D341Med (cell line): Measurements from ENCODE around the gene PRSS2.

Source experiments
- DNase-seq: peaks from one replicate; pipeline ENCODE4 v3.0.0; 2012; ENCODE audit warnings: low spot score

Gene PRSS2

DNA sequence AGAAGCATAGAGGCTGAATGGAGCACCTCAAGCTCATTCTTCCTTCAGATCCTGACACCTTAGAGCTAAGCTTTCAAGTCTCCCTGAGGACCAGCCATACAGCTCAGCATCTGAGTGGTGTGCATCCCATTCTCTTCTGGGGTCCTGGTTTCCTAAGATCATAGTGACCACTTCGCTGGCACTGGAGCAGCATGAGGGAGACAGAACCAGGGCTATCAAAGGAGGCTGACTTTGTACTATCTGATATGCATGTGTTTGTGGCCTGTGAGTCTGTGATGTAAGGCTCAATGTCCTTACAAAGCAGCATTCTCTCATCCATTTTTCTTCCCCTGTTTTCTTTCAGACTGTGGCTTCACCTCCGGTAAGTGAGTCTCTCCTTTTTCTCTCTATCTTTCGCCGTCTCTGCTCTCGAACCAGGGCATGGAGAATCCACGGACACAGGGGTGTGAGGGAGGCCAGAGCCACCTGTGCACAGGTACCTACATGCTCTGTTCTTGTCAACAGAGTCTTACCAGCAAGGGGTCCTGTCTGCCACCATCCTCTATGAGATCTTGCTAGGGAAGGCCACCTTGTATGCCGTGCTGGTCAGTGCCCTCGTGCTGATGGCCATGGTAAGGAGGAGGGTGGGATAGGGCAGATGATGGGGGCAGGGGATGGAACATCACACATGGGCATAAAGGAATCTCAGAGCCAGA lies 31.0 kb downstream of the PRSS2 start:
- no peak for DNase-seq

GRCh38 chr7:142802301-142802700 lies 31.5 kb downstream of the PRSS2 start:
- no peak for DNase-seq

- DNase-seq, result no peak
Measured at GRCh38 chr7:142803901-142804300, 33.1 kb downstream of the PRSS2 start.

GRCh38 chr7:142804728-142805207 lies 34.0 kb downstream of the PRSS2 start:
- no peak for DNase-seq

DNA sequence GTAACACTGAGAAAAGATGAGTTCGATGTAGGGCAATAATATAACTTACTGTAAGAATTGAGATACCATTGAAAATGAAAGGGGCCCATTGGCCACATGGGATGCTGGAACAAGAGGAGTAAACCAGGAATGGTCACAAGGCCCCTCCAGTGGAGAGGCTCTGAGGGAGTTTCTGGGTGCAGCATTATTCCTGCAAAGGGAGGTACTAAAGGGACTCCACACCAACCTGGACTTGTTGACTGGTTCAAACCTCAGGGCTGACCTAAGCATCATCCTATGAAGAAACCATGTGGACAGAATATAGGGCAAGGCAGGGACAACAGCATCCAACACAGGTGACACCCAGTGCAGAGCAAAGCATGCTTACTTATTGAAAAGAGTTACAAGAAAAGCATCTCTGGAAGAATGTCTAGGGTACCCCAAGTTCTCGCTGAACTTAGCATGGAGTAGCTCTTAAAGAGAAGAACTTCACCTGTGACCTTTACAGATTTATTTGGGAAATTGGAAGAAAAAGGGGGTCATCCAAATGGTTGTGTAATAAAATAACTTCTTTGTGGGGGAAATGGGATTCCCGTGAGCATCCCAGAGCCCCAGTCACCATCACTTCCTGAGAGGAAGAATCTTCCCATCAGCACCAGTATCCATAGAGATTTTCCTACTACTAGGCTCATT lies 34.7 kb downstream of the PRSS2 start:
- no peak for DNase-seq

DNA sequence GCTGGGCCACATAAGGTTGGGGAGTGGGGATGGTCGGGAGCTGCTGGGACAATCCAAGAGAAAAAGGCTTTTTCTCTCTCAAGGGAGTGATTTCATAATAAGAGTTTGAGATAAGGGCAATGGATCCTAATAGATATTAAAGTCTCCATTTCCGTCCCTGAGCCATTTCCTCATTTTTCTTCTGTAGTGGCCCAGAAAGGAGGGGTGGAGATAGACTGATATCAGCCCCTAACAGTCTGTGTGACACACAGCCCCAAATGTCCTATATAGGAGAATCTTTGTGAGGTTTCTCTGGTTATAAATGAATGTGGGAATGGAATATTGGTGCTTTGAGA lies 35.2 kb downstream of the PRSS2 start:
- no peak for DNase-seq

DNA sequence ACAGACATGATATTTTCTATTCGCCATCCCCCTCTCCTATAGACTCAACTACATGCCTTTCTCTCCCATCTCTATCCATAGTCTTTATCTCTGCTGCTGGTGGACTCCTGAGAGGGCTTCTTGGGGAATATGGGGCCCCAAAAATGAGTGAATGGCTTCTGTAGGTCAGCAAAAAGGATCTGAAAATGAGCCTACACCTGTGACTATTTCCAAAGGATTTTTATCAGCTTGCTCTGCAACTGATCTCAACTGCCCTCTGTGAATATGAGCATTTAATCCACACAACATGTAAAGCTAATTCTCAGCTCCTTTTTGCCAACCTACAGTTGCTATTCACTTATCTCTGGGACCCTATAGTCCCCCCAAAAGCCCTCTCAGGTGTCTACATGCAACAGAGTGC lies 36.2 kb downstream of the PRSS2 start:
- DNase-seq, result no peak

- DNase-seq, result no peak
Measured at GRCh38 chr7:142807855-142808460, 37.2 kb downstream of the PRSS2 start.

DNA sequence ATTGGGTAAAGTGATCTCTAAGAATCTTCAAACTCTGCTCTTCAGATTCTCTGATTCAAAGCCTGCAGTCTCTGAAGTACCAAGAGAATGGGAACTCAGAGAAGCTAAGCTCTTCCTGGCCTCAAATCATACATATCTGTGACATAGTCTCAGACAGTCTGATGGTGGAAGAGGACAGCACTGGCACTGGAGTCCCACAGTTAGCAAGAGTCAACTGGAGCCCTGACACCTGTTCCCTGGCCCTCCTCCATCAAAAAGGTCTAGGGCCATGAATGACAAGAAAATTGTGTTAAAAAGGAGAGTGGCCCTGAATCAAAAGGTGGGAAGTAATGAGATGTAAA lies 37.7 kb downstream of the PRSS2 start:
- no peak for DNase-seq

GRCh38 chr7:142808802-142809583 lies 38.2 kb downstream of the PRSS2 start:
- no peak for DNase-seq

- DNase-seq, result no peak
Measured at GRCh38 chr7:142809671-142810070, 38.9 kb downstream of the PRSS2 start.

GRCh38 chr7:142811154-142811737 lies 40.5 kb downstream of the PRSS2 start:
- DNase-seq, result peak; percentile 53

- no peak for DNase-seq
Measured at GRCh38 chr7:142812437-142813215, 41.9 kb downstream of the PRSS2 start.

GRCh38 chr7:142813226-142813625 lies 42.5 kb downstream of the PRSS2 start:
- DNase-seq, result no peak

GRCh38 chr7:142813699-142814098 lies 42.9 kb downstream of the PRSS2 start:
- no peak for DNase-seq

GRCh38 chr7:142814451-142814850 lies 43.7 kb downstream of the PRSS2 start:
- DNase-seq, result no peak

GRCh38 chr7:142815134-142815533 lies 44.4 kb downstream of the PRSS2 start:
- peak; percentile 66 for DNase-seq

- DNase-seq, result no peak
Measured at GRCh38 chr7:142817506-142817905, 46.7 kb downstream of the PRSS2 start.

- DNase-seq, result no peak
Measured at GRCh38 chr7:142819530-142819929, 48.8 kb downstream of the PRSS2 start.

- DNase-seq, result no peak
Measured at GRCh38 chr7:142822714-142823113, 51.9 kb downstream of the PRSS2 start.
